Measurements from ENCODE around the gene PYROXD2.

DNA sequence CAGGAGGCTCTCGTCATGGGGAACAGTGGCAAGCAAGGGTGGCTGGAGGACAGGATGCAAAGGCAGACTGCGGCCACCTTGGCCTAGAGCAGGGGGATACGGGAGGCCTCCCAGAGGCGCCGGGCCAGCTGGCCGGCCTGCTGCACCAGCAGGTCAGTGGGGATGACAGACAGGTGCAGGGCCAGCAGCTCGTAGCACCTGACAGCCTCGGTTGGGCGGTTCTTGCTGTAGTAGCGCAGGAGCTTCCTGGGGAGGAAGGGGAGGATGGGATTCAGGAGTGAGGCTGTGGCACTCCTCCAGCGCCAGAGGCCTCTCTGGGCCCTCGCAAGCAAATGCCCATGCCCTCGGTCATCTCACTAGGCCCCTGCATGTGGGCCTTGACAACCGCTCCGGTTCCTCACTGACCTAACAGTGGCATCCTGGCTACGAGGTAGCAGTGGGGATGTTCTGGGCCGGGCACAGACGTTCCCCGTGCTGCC, 2.5 kb upstream of the PYROXD2 start:
- TF ChIP-seq, protein P1, sequence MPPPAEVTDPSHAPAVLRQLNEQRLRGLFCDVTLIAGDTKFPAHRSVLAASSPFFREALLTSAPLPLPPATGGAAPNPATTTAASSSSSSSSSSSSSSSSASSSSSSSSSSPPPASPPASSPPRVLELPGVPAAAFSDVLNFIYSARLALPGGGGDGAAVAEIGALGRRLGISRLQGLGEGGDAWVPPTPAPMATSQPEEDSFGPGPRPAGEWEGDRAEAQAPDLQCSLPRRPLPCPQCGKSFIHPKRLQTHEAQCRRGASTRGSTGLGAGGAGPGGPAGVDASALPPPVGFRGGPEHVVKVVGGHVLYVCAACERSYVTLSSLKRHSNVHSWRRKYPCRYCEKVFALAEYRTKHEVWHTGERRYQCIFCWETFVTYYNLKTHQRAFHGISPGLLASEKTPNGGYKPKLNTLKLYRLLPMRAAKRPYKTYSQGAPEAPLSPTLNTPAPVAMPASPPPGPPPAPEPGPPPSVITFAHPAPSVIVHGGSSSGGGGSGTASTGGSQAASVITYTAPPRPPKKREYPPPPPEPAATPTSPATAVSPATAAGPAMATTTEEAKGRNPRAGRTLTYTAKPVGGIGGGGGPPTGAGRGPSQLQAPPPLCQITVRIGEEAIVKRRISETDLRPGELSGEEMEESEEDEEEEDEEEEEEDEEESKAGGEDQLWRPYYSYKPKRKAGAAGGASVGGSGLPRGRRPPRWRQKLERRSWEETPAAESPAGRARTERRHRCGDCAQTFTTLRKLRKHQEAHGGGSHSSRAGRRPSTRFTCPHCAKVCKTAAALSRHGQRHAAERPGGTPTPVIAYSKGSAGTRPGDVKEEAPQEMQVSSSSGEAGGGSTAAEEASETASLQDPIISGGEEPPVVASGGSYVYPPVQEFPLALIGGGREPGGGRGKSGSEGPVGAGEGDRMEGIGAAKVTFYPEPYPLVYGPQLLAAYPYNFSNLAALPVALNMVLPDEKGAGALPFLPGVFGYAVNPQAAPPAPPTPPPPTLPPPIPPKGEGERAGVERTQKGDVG (CRISPR knock-in tag; IDR thresholded peaks at IDR 0.05; ENCODE audit: borderline replicate concordance) = no peak
- TF ChIP-seq MYNN (CRISPR knock-in tag; IDR thresholded peaks at IDR 0.05; ENCODE audit: low read depth) (no peak), SP1 (IDR thresholded peaks at IDR 0.05) (no peak), SP1 (CRISPR knock-in tag; IDR thresholded peaks at IDR 0.05) (no peak), ZNF510 (CRISPR knock-in tag; IDR thresholded peaks at IDR 0.05; ENCODE audit: low read depth) (no peak), POLR2A (IDR thresholded peaks at IDR 0.05; ENCODE audit: insufficient read depth in 1 of 2, low read depth in 2 of 2, low read length in 2 of 2) (no peak)
- TF ChIP-seq, protein P2, sequence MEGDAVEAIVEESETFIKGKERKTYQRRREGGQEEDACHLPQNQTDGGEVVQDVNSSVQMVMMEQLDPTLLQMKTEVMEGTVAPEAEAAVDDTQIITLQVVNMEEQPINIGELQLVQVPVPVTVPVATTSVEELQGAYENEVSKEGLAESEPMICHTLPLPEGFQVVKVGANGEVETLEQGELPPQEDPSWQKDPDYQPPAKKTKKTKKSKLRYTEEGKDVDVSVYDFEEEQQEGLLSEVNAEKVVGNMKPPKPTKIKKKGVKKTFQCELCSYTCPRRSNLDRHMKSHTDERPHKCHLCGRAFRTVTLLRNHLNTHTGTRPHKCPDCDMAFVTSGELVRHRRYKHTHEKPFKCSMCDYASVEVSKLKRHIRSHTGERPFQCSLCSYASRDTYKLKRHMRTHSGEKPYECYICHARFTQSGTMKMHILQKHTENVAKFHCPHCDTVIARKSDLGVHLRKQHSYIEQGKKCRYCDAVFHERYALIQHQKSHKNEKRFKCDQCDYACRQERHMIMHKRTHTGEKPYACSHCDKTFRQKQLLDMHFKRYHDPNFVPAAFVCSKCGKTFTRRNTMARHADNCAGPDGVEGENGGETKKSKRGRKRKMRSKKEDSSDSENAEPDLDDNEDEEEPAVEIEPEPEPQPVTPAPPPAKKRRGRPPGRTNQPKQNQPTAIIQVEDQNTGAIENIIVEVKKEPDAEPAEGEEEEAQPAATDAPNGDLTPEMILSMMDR (CRISPR knock-in tag; IDR thresholded peaks at IDR 0.05) = no peak
- TF ChIP-seq, protein P3, sequence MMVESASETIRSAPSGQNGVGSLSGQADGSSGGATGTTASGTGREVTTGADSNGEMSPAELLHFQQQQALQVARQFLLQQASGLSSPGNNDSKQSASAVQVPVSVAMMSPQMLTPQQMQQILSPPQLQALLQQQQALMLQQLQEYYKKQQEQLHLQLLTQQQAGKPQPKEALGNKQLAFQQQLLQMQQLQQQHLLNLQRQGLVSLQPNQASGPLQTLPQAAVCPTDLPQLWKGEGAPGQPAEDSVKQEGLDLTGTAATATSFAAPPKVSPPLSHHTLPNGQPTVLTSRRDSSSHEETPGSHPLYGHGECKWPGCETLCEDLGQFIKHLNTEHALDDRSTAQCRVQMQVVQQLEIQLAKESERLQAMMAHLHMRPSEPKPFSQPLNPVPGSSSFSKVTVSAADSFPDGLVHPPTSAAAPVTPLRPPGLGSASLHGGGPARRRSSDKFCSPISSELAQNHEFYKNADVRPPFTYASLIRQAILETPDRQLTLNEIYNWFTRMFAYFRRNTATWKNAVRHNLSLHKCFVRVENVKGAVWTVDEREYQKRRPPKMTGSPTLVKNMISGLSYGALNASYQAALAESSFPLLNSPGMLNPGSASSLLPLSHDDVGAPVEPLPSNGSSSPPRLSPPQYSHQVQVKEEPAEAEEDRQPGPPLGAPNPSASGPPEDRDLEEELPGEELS (CRISPR knock-in tag; IDR thresholded peaks at IDR 0.05) = no peak
- TF ChIP-seq, protein P4, sequence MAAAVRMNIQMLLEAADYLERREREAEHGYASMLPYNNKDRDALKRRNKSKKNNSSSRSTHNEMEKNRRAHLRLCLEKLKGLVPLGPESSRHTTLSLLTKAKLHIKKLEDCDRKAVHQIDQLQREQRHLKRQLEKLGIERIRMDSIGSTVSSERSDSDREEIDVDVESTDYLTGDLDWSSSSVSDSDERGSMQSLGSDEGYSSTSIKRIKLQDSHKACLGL (CRISPR knock-in tag; IDR thresholded peaks at IDR 0.05) = no peak
- TF ChIP-seq, protein P5, sequence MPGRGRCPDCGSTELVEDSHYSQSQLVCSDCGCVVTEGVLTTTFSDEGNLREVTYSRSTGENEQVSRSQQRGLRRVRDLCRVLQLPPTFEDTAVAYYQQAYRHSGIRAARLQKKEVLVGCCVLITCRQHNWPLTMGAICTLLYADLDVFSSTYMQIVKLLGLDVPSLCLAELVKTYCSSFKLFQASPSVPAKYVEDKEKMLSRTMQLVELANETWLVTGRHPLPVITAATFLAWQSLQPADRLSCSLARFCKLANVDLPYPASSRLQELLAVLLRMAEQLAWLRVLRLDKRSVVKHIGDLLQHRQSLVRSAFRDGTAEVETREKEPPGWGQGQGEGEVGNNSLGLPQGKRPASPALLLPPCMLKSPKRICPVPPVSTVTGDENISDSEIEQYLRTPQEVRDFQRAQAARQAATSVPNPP (CRISPR knock-in tag; IDR thresholded peaks at IDR 0.05) = no peak
